Right atrium auricular region (tissue), 2 donors: ENCODE measurements around the gene PPP3CA. TPM values are rescaled to one million over a fixed set of nuclear protein-coding genes. Genes with fewer than 3 reads are reported as not detected.

ENCODE experiments used
- DNase-seq: peaks from one replicate; pipeline ENCODE4 v3.0.0-alpha.2; 2019; ENCODE audit warnings: low spot score
- H3K27ac ChIP-seq, 2 donors: fragments of 200-600 bp; sonication (generic); 1 replicate in 1 of 2; 2 replicates in 1 of 2; pipeline ENCODE4 v1.5.1; 2016 to 2019
- H3K27me3 ChIP-seq, 2 donors: fragments of 200-600 bp; sonication (generic); one replicate each; pipeline versions ENCODE4 v1.5.1 to v1.6.0; 2017 to 2019
- H3K36me3 ChIP-seq: fragments of 200-600 bp; sonication (generic); one replicate; pipeline ENCODE4 v1.5.1; 2016
- H3K4me1 ChIP-seq, 2 donors: fragments of 200-600 bp; sonication (generic); one replicate each; pipeline versions ENCODE4 v1.5.1 to v1.6.0; 2017 to 2019
- H3K4me3 ChIP-seq, 2 donors: fragments of 200-600 bp; sonication (generic); 1 replicate in 1 of 2; 2 replicates in 1 of 2; pipeline ENCODE4 v1.5.1; 2017 to 2019; ENCODE audit warnings: mild to moderate bottlenecking in 1 of 2, moderate library complexity in 1 of 2
- H3K9me3 ChIP-seq, 2 donors: fragments of 200-600 bp; sonication (generic); one replicate each; pipeline ENCODE4 v1.5.1; 2019
- CTCF ChIP-seq, 2 donors: fragments of 200-600 bp; sonication (generic); IDR thresholded peaks; one replicate each; pipeline ENCODE4 v1.5.1; 2019; ENCODE audit warnings: antibody characterized with exemption in 2 of 2
- total RNA-seq, 2 donors: library from RNA; depleted of rRNA; stranded (reverse); fragments of >200 nt; gene quantifications; one replicate each; pipeline ENCODE4 v1.1.0, GENCODE V29; 2016

Gene PPP3CA
- total RNA-seq, 2 donors from 2014 or later: 11.2 to 15.7 TPM

- H3K9me3 ChIP-seq: no peaks in the 10 kb centered on the region
- no peaks in the 10 kb centered on the region for H3K36me3 ChIP-seq
- H3K4me3 ChIP-seq: no peak overlapping the region
- peak; percentile 73 for DNase-seq
- no peak for TF ChIP-seq CTCF (IDR thresholded peaks at IDR 0.05)
- no peaks in the 10 kb centered on the region for H3K27me3 ChIP-seq
- peaks cover 0 to 35% of the 10 kb centered on the region in 2 donors for H3K4me1 ChIP-seq
- peak overlapping the region in 1 of 2 donors; percentile 37 for H3K27ac ChIP-seq
Observed at GRCh38 chr4:101279377-101279871, 67.9 kb downstream of the PPP3CA start.

- H3K27ac ChIP-seq: no peak overlapping the region
- no peak for TF ChIP-seq CTCF (IDR thresholded peaks at IDR 0.05)
- H3K4me1 ChIP-seq: peaks cover 0 to 31% of the 10 kb centered on the region in 2 donors
- H3K36me3 ChIP-seq: no peaks in the 10 kb centered on the region
- no peak for DNase-seq
- H3K4me3 ChIP-seq: no peak overlapping the region
- H3K9me3 ChIP-seq: no peaks in the 10 kb centered on the region
- no peaks in the 10 kb centered on the region for H3K27me3 ChIP-seq
Observed at GRCh38 chr4:101277671-101278070, 69.7 kb downstream of the PPP3CA start.

- no peaks in the 10 kb centered on the region for H3K9me3 ChIP-seq
- TF ChIP-seq CTCF (IDR thresholded peaks at IDR 0.05): no peak
- no peaks in the 10 kb centered on the region for H3K27me3 ChIP-seq
- H3K27ac ChIP-seq: no peak overlapping the region
- peaks cover 0 to 24% of the 10 kb centered on the region in 2 donors for H3K4me1 ChIP-seq
- H3K4me3 ChIP-seq: no peak overlapping the region
- H3K36me3 ChIP-seq: no peaks in the 10 kb centered on the region
- no peak for DNase-seq
Observed at GRCh38 chr4:101276661-101277060, 70.7 kb downstream of the PPP3CA start.

GRCh38 chr4:101274888-101275752, 72.2 kb downstream of the PPP3CA start:
- Histone ChIP-seq H3K9me3 (no peaks in the 10 kb centered on the region), H3K27ac (no peak overlapping the region), H3K36me3 (no peaks in the 10 kb centered on the region), H3K27me3 (no peaks in the 10 kb centered on the region), H3K4me3 (no peak overlapping the region), H3K4me1 (peaks cover 0 to 12% of the 10 kb centered on the region in 2 donors)
- no peak for DNase-seq
- no peak for TF ChIP-seq CTCF (IDR thresholded peaks at IDR 0.05)

- DNase-seq: no peak
- no peak for TF ChIP-seq CTCF (IDR thresholded peaks at IDR 0.05)
- Histone ChIP-seq H3K4me3 (no peak overlapping the region), H3K36me3 (no peaks in the 10 kb centered on the region), H3K4me1 (no peaks in the 10 kb centered on the region), H3K27ac (no peak overlapping the region), H3K27me3 (no peaks in the 10 kb centered on the region), H3K9me3 (no peaks in the 10 kb centered on the region)
Observed at GRCh38 chr4:101271516-101271915, 75.8 kb downstream of the PPP3CA start.
